ENCODE measurements around the gene CCL23. TPM values are rescaled to one million over a fixed set of nuclear protein-coding genes. Genes with fewer than 3 reads are reported as not detected.
"Not testable (repeated sequence)": the region's sequence is repeated elsewhere in the genome, so short reads cannot be mapped to it uniquely, and the experiment has no call there.

CCL23 gene
- not detected in 2 replicates for total RNA-seq (2014; rRNA removed)
- not detected for polyA plus RNA-seq (2012)

GRCh38 chr17:36017799-36018198 lies at the start of gene CCL23:
Gene CCL23, minus strand, starts transcription at chr17:36017972. Its CDS starts 75 bp downstream, at chr17:36017897.
- no peak for DNase-seq (ENCODE audit: low read depth)

DNA sequence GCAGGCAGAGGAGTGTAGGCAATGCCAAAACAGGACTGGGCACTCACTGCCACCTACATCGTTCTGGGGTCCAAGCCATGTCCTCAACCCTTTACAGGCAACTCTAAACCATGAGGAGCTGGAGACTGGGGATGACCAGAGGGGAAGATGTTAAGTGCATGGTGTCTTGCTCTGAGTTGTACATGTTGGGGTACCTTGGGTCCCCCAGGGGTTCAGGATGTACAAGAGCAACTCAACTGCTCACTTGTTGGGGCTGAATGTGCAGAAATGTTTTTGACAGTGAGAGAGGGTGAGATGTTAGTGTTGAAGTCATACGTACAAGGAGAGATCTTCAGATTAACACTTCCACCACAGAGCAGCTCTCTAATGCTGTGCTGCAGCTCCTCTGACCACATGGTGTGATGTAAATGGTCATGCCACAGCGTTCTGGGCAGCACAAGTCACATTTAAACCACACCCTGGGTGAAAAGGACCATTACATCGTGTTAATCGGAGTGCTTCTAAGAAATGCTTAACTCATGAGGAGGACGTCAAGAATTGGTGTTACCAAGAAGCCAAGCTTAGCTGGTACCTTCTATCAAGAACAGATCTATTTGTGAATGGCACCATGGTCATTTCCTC lies 48.7 kb upstream of the CCL23 start:
- DNase-seq (ENCODE audit: low read depth) = no peak

DNA sequence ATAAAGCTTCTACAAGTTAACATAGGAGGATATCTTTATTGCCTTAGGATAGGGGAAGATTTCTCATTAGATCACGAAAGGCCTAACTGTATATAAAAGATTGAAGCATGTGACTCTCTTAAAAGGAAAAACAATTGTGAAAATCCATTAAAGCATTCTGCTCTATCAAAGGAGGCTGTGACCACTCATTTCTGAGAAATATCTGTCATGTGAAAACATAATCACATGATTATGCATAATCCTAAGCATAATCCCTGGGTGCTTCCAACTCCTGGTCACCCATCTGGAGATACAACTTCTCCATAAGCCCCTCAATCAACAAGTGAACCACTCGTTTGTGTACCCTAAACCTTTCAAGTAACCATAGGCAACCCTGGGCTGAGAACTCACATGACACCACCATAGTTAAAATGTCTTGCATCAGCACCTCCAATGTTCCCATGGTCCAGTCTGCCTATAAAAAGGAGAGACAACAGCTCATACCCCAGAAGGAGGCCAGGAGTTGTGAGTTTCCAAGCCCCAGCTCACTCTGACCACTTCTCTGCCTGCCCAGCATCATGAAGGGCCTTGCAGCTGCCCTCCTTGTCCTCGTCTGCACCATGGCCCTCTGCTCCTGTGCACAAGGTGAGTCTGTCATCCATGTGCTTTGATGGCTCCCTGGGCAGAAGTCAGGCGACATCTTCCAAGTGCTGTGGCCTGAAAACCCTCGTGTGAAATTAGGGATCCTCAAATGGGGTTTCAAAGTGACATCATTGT lies 46.2 kb upstream of the CCL23 start, which contains the start of gene CCL18:
Gene CCL18, plus strand, starts transcription at position 487 of the 756 bp plus-strand sequence. Its CDS starts 71 bp downstream, at position 558.
- no peak for DNase-seq (ENCODE audit: low read depth)

- no peak for DNase-seq (ENCODE audit: low read depth)
Measured at GRCh38 chr17:36060816-36061215, 43.0 kb upstream of the CCL23 start.

- no peak for DNase-seq (ENCODE audit: low read depth)
Measured at GRCh38 chr17:36059406-36059805, 41.6 kb upstream of the CCL23 start.

DNA sequence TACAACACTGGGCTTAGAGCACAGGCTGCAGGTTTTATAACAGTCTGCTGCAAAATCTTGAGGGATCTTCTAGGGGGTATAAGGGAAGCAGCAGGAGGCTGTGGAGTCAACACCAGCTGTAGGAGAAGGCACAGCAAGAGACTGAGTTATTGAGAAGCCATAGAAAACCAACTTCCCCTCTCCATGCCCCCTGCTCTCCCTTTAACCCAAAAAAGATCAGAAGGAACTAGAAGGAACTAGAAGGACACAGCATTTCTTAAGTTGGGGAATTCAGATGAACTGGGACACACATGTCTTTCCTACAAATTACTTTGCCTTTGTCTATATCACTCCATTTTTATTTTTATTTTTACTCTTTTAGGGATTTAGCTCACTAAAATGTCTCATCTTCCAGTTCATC lies 40.1 kb upstream of the CCL23 start:
- no peak for DNase-seq (ENCODE audit: low read depth)

- DNase-seq (ENCODE audit: low read depth) = no peak
Measured at GRCh38 chr17:36055921-36056520, 38.2 kb upstream of the CCL23 start.

DNA sequence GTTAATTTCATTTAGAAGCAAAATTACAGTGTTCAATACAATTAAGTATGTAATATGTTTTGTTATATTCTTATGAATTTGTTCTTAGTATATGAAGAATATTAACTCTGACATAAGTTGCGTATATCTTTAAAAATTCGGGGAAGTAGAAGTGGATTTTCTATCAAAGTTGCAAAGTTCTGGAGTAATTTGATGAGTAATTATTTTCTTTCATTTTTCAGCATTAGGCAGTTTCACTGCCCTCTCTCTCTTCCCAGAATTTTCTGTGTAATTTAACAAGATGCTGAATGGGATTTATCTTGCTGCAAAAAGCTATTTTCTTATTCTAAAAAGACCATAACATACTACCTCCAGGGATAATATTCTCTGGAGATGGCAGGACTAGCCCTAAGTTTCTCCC lies 37.4 kb upstream of the CCL23 start:
- DNase-seq (ENCODE audit: low read depth) = no peak

DNA sequence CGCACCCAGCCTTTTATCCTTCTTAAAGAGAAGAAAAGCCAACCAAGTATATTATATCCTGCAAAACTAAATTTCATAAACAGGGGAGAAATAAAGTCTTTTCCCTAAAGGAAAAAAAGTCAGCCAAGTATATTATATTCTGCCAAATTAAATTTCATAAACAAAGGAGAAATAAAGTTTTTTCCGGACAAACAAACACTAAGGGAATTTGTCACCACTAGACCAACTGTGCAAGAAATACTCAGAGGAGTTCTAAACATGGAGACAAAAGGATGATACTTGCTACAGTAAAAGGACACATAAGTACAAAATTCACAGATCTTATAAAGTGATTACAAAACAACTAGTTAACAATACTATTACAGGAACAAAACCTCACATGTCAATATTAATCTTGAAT lies 31.9 kb upstream of the CCL23 start:
- DNase-seq (ENCODE audit: low read depth) = no peak

DNA sequence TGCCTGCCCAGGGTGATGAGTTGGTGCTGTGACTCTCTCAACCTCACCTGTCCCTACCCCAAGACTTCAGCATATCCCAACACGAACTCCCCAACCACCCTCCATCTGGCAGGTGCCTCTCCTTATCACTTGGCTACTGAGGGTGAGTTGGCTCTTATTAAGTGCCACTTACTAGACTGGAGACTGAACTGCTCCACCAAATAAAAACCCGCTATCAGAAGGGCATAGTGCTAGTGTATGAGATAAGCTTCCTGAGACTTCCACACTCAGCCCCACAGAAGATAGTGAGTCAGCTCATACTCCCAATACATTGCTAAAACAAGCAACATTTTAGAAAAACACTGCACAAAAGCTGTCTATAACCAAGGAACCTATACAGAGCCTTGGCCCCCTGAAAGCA lies 30.3 kb upstream of the CCL23 start:
- DNase-seq (ENCODE audit: low read depth) = no peak

DNA sequence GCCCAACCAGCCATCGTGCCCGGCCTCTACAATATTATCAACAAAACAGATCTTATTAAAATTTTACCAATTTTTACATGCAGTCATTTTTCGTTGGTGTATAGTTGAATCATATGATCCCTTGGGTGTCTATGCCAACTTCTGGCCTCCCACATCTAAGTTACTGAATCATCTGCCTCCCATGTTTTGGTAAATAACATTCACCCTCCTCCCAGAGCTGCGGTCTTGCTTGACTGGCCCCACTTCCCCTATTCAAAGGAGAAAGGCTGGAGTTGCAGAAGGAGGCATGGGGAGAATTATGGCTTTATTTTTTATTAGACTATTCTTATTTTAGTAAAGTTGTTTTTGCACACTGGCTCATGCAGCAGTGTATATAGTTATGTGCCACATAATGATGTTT lies 18.5 kb upstream of the CCL23 start:
- DNase-seq (ENCODE audit: low read depth) = no peak

DNA sequence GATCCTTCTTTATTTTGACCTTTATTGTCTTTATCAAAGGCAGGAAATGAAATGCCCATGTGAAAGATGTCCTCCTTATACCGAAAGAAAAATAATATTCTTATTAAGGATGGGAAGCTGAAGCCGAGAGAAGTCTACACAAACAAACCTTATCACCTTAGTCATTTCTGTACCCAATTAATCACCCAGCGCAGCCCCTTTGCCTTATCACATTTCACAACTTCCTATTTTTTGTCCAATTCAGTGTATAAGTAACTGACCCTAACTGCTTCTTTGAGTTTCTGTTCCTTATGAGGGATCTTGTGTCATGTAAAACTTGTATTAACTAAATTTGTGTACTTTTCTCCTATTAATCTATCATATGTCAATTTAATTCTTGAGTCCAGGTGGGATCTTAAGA lies 16.4 kb upstream of the CCL23 start:
- no peak for DNase-seq (ENCODE audit: low read depth)

- DNase-seq (ENCODE audit: low read depth) = no peak
Measured at GRCh38 chr17:36030956-36031355, 13.2 kb upstream of the CCL23 start.

DNA sequence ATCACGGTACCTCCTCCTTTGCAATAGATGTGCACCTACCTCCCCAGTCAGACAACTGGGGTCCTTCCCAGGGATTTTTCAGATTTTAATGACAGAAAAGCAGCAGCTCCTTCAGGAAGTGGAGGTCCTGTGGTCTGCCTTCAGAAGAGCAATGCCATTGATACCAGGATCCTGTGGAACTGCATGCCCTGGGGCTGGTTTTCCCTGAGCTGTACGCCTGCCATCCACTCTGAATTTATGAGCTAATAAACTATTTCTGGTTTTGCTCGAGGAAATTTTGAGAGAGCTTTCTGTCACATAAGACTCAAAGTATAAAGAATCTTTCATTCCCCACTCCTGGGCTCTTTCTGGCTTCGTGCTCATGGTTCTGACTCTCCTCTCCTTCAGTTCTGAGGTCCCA lies 10.0 kb upstream of the CCL23 start:
- DNase-seq (ENCODE audit: low read depth) = no peak

DNA sequence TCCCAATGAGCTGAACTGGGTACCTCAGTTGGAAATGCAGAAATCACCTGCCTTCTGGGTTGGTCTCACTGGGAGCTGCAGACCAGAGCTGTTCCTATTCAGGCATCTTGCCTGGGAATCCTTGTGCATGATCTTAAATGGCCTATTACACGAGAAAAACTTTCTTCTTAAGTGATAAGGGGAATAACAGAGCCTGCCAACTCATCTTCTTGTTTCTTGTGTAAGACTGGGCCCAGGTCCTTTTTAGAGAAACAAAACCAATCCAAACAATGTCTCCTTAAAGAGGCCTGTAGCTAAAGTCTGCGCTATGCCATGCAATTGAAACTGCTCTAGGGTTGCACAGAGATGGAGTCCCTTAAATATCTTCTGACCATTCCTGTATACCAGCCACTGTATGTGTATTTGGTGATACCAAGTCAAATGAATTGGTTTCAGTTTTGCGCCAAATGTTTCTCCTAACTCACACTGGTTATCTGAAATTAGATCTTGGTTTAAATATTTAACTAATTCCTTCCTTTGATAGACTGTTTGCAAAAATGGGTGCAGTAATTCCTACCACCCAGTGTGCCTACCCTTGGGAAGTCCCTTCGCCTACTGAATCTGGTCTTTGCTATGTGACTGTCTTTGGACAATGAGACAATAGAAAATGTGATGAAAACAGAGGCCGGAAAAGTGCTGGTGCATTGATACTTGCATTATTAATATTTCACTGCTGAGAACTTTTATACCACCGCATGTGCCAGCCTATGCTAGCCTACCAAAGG lies 6.5 kb upstream of the CCL23 start:
- DNase-seq (ENCODE audit: low read depth) = no peak

DNA sequence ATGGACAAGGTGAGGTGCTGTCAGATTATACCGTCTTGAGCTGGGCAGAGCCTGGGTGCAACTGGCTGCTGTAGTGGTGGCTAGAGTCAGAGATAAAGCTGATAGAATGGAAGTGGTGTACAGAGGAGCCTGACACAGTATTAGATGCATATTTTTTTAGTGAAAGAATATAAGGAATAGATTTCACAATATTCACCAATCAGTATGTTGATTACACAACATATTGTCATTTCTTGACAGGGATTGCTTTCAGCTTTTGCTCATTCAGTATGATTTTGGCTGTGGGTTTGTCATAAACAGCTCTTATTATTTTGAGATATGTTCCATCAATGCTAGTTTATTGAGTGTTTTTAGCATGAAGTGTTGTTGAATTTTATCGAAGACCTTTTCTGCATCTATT lies 1.7 kb upstream of the CCL23 start:
- DNase-seq (ENCODE audit: low read depth) = no peak

GRCh38 chr17:36016555-36016954 lies 1.2 kb downstream of the CCL23 start:
- no peak for DNase-seq (ENCODE audit: low read depth)

DNA sequence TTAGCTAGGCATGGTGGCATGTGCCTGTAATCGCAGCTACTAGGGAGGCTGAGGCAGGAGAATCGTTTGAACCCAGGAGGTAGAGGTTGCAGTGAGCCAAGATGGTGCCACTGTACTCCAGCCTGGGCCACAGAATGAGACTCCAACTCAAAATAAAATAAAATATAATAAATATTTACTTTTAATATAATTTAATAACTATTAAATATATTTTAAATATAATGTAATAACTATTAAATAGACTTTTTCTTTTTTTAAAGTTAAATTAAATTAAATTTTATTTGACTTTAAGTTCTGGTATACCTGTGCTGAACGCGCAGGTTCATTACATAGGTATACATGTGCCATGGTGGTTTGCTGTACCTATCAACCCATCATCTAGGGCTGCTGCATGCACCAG lies 1.9 kb downstream of the CCL23 start:
- DNase-seq (ENCODE audit: low read depth) = not testable (repeated sequence)

DNA sequence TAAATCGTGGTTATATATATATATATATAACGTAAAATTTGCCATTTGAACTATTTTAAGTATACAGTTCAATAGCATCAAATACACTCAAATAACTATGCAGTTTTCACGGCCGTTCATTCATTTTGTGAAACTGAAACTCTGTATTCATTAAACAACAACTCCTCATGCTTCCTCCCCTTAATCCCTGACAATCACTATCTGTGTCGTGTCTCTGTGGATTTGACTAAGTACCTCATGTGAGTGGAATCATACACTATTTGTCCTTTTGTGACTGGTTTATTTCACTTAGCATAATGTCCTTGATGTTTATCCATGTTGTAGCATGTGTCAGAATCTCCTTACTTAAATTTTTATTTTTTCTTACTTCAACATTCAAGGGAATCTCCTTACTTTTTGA lies 2.8 kb downstream of the CCL23 start:
- DNase-seq (ENCODE audit: low read depth) = no peak

- DNase-seq (ENCODE audit: low read depth) = no peak
Measured at GRCh38 chr17:36011201-36011600, 6.6 kb downstream of the CCL23 start.

- DNase-seq (ENCODE audit: low read depth) = peak; percentile 3
Measured at GRCh38 chr17:36008998-36009665, 8.6 kb downstream of the CCL23 start.
